Mucosa of gallbladder (tissue), 1 donor: ENCODE data around the gene CD9. TPM values are rescaled to one million over a fixed set of nuclear protein-coding genes. Genes with fewer than 3 reads are reported as not detected.
A peak's percentile ranks its signal among the peaks of the same experiment; 100 is the strongest.

ENCODE experiments used
- DNase-seq: peaks from one replicate; pipeline ENCODE4 v3.0.0-alpha.2; 2020; ENCODE audit warnings: low spot score
- total RNA-seq: library from RNA; stranded (reverse); gene quantifications from one replicate; pipeline ENCODE4 v1.2.1, GENCODE V29; 2021
- donor health status: DM: no; HTN: no; CAD: no.

CD9 gene
- total RNA-seq, 1 donor from 2014 or later, result 139 TPM

- DNase-seq, result no peak
Measured at GRCh38 chr12:6275928-6276887, 76.0 kb downstream of the CD9 start.

- no peak for DNase-seq
Measured at GRCh38 chr12:6276956-6277620, 76.9 kb downstream of the CD9 start.

- no peak for DNase-seq
Measured at GRCh38 chr12:6277982-6278438, 77.8 kb downstream of the CD9 start.

- DNase-seq, result peak; percentile 83
Measured at GRCh38 chr12:6278439-6279255, 78.4 kb downstream of the CD9 start.

- DNase-seq, result no peak
Measured at GRCh38 chr12:6279256-6279628, 79.0 kb downstream of the CD9 start.

GRCh38 chr12:6279631-6280030, 79.4 kb downstream of the CD9 start:
- DNase-seq, result no peak

- peak; percentile 31 for DNase-seq
Measured at GRCh38 chr12:6280053-6280469, 79.9 kb downstream of the CD9 start.

- no peak for DNase-seq
Measured at GRCh38 chr12:6280672-6281071, 80.5 kb downstream of the CD9 start.

GRCh38 chr12:6281081-6281809, 81.0 kb downstream of the CD9 start:
- no peak for DNase-seq

GRCh38 chr12:6282453-6282840, 82.2 kb downstream of the CD9 start:
- no peak for DNase-seq

GRCh38 chr12:6284273-6284672, 84.1 kb downstream of the CD9 start:
- no peak for DNase-seq

- DNase-seq, result peak; percentile 48
Measured at GRCh38 chr12:6285063-6285477, 84.9 kb downstream of the CD9 start.

GRCh38 chr12:6285532-6286306, 85.5 kb downstream of the CD9 start:
- DNase-seq, result no peak

Other genes starting within 250 kb of the CD9 start
- gene VWF, start 75.7 kb upstream of the CD9 start, total RNA-seq, result 97.3 TPM
- gene PLEKHG6, start 110.3 kb downstream of the CD9 start, total RNA-seq, result 64.9 TPM
- 155 TPM for gene TNFRSF1A, start 141.7 kb downstream of the CD9 start, total RNA-seq
- 52.7 TPM for gene SCNN1A, start 175.2 kb downstream of the CD9 start, total RNA-seq
- gene LTBR, start 183.8 kb downstream of the CD9 start, total RNA-seq, result 180 TPM
- gene CD27, start 244.6 kb downstream of the CD9 start, total RNA-seq, result 3.8 TPM